Measurements from ENCODE around the gene TMOD4. TPM values are rescaled to one million over a fixed set of nuclear protein-coding genes. Genes with fewer than 3 reads are reported as not detected.
A peak's percentile ranks its signal among the peaks of the same experiment; 100 is the strongest.

The TMOD4 gene
- total and polyA plus RNA-seq, 9 of the 15 experiments (the other 6 are each of a cell fraction or from before 2014, with no cell fraction given): 0.18 to 1.8 (median 1.1) TPM; not detected in 1

DNA sequence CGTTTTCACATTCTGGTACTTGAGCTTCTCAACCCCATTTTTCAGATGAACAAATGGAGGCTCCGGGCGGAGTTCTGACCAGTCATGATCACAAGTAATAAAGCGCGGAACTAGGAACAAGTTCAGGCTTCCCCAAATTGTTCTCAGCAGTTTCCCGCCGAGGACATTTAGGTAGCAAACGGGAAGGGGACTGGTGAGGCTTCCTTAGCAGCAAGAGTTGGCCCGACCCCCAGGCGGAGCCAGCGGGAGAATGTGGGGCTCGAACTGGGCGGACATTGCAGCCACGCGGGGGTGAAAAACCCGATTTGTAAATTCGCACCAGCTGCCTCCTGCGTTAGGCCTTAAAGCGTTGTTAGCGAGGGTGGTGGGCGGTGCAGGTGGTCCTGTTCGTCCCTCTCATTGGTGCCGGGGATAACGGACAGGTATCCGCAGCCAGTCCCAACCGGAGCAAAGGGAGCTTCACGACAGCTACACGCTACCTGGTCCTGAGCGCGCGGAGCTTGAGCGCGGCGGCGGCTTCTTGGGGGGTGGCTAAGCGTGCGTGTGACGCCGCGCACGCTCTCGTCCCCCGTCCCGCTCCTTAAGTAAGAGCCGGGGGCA is 44.7 kb downstream of the TMOD4 start (continued):
- TF ChIP-seq, protein P1, sequence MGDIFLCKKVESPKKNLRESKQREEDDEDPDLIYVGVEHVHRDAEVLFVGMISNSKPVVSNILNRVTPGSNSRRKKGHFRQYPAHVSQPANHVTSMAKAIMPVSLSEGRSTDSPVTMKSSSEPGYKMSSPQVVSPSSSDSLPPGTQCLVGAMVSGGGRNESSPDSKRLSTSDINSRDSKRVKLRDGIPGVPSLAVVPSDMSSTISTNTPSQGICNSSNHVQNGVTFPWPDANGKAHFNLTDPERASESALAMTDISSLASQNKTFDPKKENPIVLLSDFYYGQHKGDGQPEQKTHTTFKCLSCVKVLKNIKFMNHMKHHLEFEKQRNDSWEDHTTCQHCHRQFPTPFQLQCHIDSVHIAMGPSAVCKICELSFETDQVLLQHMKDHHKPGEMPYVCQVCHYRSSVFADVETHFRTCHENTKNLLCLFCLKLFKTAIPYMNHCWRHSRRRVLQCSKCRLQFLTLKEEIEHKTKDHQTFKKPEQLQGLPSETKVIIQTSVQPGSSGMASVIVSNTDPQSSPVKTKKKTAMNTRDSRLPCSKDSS (IDR thresholded peaks at IDR 0.05; ENCODE audit: low read depth, partially characterized antibody): no peak
- TF ChIP-seq PCBP1 (IDR thresholded peaks at IDR 0.05; ENCODE audit: low read depth, low read length, poor library complexity, severe bottlenecking): no peak
- TF ChIP-seq ZNF165 (CRISPR knock-in tag; IDR thresholded peaks at IDR 0.05; ENCODE audit: borderline replicate concordance): no peak
- TF ChIP-seq RCOR1 (IDR thresholded peaks at IDR 0.05; ENCODE audit: borderline replicate concordance in 1 of 2, low read depth in 2 of 2, low read length in 2 of 2): no peak
- TF ChIP-seq KLF13 (tag; IDR thresholded peaks at IDR 0.05; ENCODE audit: borderline replicate concordance, low read depth): no peak
- TF ChIP-seq SMAD2 (IDR thresholded peaks at IDR 0.05; ENCODE audit: low read depth, low read length): no peak
- TF ChIP-seq KAT2B (IDR thresholded peaks at IDR 0.05; ENCODE audit: low read depth, low read length): no peak
- TF ChIP-seq, protein P2, sequence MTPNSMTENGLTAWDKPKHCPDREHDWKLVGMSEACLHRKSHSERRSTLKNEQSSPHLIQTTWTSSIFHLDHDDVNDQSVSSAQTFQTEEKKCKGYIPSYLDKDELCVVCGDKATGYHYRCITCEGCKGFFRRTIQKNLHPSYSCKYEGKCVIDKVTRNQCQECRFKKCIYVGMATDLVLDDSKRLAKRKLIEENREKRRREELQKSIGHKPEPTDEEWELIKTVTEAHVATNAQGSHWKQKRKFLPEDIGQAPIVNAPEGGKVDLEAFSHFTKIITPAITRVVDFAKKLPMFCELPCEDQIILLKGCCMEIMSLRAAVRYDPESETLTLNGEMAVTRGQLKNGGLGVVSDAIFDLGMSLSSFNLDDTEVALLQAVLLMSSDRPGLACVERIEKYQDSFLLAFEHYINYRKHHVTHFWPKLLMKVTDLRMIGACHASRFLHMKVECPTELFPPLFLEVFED (CRISPR knock-in tag; conservative IDR thresholded peaks at IDR 0.05): no peak
- TF ChIP-seq, protein P3, sequence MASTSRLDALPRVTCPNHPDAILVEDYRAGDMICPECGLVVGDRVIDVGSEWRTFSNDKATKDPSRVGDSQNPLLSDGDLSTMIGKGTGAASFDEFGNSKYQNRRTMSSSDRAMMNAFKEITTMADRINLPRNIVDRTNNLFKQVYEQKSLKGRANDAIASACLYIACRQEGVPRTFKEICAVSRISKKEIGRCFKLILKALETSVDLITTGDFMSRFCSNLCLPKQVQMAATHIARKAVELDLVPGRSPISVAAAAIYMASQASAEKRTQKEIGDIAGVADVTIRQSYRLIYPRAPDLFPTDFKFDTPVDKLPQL (IDR thresholded peaks at IDR 0.05; ENCODE audit: extremely low read depth, insufficient read length): no peak
- no peak for TF ChIP-seq SMC3 (conservative IDR thresholded peaks at IDR 0.05; ENCODE audit: insufficient read depth, low read depth, low read length)
- TF ChIP-seq, protein P4, sequence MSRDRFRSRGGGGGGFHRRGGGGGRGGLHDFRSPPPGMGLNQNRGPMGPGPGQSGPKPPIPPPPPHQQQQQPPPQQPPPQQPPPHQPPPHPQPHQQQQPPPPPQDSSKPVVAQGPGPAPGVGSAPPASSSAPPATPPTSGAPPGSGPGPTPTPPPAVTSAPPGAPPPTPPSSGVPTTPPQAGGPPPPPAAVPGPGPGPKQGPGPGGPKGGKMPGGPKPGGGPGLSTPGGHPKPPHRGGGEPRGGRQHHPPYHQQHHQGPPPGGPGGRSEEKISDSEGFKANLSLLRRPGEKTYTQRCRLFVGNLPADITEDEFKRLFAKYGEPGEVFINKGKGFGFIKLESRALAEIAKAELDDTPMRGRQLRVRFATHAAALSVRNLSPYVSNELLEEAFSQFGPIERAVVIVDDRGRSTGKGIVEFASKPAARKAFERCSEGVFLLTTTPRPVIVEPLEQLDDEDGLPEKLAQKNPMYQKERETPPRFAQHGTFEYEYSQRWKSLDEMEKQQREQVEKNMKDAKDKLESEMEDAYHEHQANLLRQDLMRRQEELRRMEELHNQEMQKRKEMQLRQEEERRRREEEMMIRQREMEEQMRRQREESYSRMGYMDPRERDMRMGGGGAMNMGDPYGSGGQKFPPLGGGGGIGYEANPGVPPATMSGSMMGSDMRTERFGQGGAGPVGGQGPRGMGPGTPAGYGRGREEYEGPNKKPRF (IDR thresholded peaks at IDR 0.05; ENCODE audit: low read depth, low read length): no peak
- no peak for TF ChIP-seq U2AF2 (optimal IDR thresholded peaks at IDR 0.05; ENCODE audit: low read depth, low read length)
- TF ChIP-seq, protein P5, sequence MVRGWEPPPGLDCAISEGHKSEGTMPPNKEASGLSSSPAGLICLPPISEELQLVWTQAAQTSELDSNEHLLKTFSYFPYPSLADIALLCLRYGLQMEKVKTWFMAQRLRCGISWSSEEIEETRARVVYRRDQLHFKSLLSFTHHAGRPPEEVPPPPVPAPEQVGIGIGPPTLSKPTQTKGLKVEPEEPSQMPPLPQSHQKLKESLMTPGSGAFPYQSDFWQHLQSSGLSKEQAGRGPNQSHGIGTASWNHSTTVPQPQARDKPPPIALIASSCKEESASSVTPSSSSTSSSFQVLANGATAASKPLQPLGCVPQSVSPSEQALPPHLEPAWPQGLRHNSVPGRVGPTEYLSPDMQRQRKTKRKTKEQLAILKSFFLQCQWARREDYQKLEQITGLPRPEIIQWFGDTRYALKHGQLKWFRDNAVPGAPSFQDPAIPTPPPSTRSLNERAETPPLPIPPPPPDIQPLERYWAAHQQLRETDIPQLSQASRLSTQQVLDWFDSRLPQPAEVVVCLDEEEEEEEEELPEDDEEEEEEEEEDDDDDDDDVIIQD (CRISPR knock-in tag; IDR thresholded peaks at IDR 0.05): no peak
- 0 out of 2 replicates have a peak, but pooled peaks have one; percentile 12 for TF ChIP-seq BCOR (IDR thresholded peaks at IDR 0.05)
- no peak for TF ChIP-seq ZNF696 (CRISPR knock-in tag; conservative IDR thresholded peaks at IDR 0.05)
